Measurements from ENCODE around the gene TMEM179B.
"Not testable (repeated sequence)": the region's sequence is repeated elsewhere in the genome, so short reads cannot be mapped to it uniquely, and the experiment has no call there.

TMEM179B gene

GRCh38 chr11:62753736-62754603 lies 33.2 kb upstream of the TMEM179B start, which contains the start of gene ZBTB3:
ZBTB3 (minus strand) TSS chr11:62754160; CDS start chr11:62753664, 496 bp downstream.
- ChIA-PET CTCF (interaction anchor here (0.6 to 2.1 kb wide), 8 partner anchors 8 to 127 kb away, joined by 3 to 7 read pairs (median 3); partner anchors contain the start of genes POLR2G and TAF6L), POLR2A (interaction anchor here (0.7 to 6.3 kb wide), 58 partner anchors 8 to 330 kb away, joined by 3 to 97 read pairs (median 4); partner anchors contain the start of genes B3GAT3, BSCL2, C11orf98 and CSKMT)
- TF ChIP-seq HDGF (IDR thresholded peaks at IDR 0.05; ENCODE audit: borderline replicate concordance) (no peak), PKNOX1 (IDR thresholded peaks at IDR 0.05) (peak; percentile 99), FOXK2 (IDR thresholded peaks at IDR 0.05) (no peak), TARDBP (IDR thresholded peaks at IDR 0.05) (no peak), L3MBTL2 (conservative IDR thresholded peaks at IDR 0.05) (peak; percentile 81), NFRKB (IDR thresholded peaks at IDR 0.05) (no peak), SP1 (IDR thresholded peaks at IDR 0.05) (peak; percentile 72), FOXM1 (IDR thresholded peaks at IDR 0.05; ENCODE audit: borderline replicate concordance) (no peak), FOXA1 (IDR thresholded peaks at IDR 0.05) (no peak), ELF4 (IDR thresholded peaks at IDR 0.05) (peak; percentile 65), SUZ12 (IDR thresholded peaks at IDR 0.05) (no peak), BHLHE40 (IDR thresholded peaks at IDR 0.05; ENCODE audit: borderline replicate concordance) (no peak)
- peak; percentile 94 for DNase-seq (ENCODE audit: extremely low spot score)

- ChIA-PET CTCF (interaction anchor here (2.1 kb wide), 1 partner anchor 15 kb away, joined by 7 read pairs; no protein-coding TSS in a partner anchor), POLR2A (interaction anchor here (1.1 to 6.3 kb wide), 7 partner anchors 14 to 164 kb away, joined by 3 to 97 read pairs (median 7); partner anchors contain the start of genes HNRNPUL2, MTA2, TAF6L and TTC9C)
- TF ChIP-seq L3MBTL2 (conservative IDR thresholded peaks at IDR 0.05) (no peak), NFRKB (IDR thresholded peaks at IDR 0.05) (no peak), FOXK2 (IDR thresholded peaks at IDR 0.05) (no peak)
- no peak for DNase-seq (ENCODE audit: extremely low spot score)
Observed at GRCh38 chr11:62755086-62755615, 32.1 kb upstream of the TMEM179B start.

- CTCF ChIA-PET: no interaction called here
- no peak for DNase-seq (ENCODE audit: extremely low spot score)
- POLR2A ChIA-PET: interaction anchor here (0.6 to 1.7 kb wide), 5 partner anchors 10 to 83 kb away, joined by 3 to 7 read pairs (median 3); partner anchors contain the start of genes HNRNPUL2 and TAF6L
- TF ChIP-seq HDGF (IDR thresholded peaks at IDR 0.05; ENCODE audit: borderline replicate concordance) (no peak), PKNOX1 (IDR thresholded peaks at IDR 0.05) (no peak), NFRKB (IDR thresholded peaks at IDR 0.05) (no peak), FOXA1 (IDR thresholded peaks at IDR 0.05) (no peak), FOXK2 (IDR thresholded peaks at IDR 0.05) (no peak), SUZ12 (IDR thresholded peaks at IDR 0.05) (no peak), L3MBTL2 (conservative IDR thresholded peaks at IDR 0.05) (no peak), LEF1 (IDR thresholded peaks at IDR 0.05; ENCODE audit: borderline replicate concordance) (no peak)
Observed at GRCh38 chr11:62757846-62758788, 29.1 kb upstream of the TMEM179B start.

- DNase-seq (ENCODE audit: extremely low spot score); CTCF ChIA-PET: not testable (repeated sequence)
- POLR2A ChIA-PET: interaction anchor here (1.0 to 3.1 kb wide), 11 partner anchors 7 to 187 kb away, joined by 3 to 31 read pairs (median 7); partner anchors contain the start of genes EEF1G, HNRNPUL2, STX5 and TAF6L
Observed at GRCh38 chr11:62760867-62761227, 26.4 kb upstream of the TMEM179B start.

- no peak for DNase-seq (ENCODE audit: extremely low spot score)
- ChIA-PET CTCF (interaction anchor here (0.6 to 3.4 kb wide), 5 partner anchors 15 to 228 kb away, joined by 3 to 16 read pairs (median 4); partner anchors contain the start of gene ZBTB3), POLR2A (interaction anchor here (0.8 to 5.5 kb wide), 21 partner anchors 9 to 179 kb away, joined by 3 to 64 read pairs (median 4); partner anchors contain the start of genes C11orf98, CSKMT, HNRNPUL2 and LRRN4CL)
- TF ChIP-seq BHLHE40 (IDR thresholded peaks at IDR 0.05; ENCODE audit: borderline replicate concordance) (no peak), FOXA1 (IDR thresholded peaks at IDR 0.05) (no peak), FOXM1 (IDR thresholded peaks at IDR 0.05; ENCODE audit: borderline replicate concordance) (no peak), PKNOX1 (IDR thresholded peaks at IDR 0.05) (no peak), ELF4 (IDR thresholded peaks at IDR 0.05) (no peak), LEF1 (IDR thresholded peaks at IDR 0.05; ENCODE audit: borderline replicate concordance) (no peak), NFRKB (IDR thresholded peaks at IDR 0.05) (no peak), CTBP1 (IDR thresholded peaks at IDR 0.05; ENCODE audit: borderline replicate concordance) (no peak)
Observed at GRCh38 chr11:62770778-62771143, 16.4 kb upstream of the TMEM179B start.

All from HEK293T (cell line).